PFSK-1 (cell line): ENCODE measurements around the gene TOP3A.

Experiments used
- FOXP2 ChIP-seq: optimal IDR thresholded peaks from 2 replicates; pipeline ENCODE3; 2011; ENCODE audit warnings: borderline replicate concordance, control low read depth, inconsistent platforms; ENCODE audit not compliant: insufficient read depth; ENCODE audit errors: extremely low read length, extremely low read depth
- POLR2AphosphoS5 ChIP-seq: IDR thresholded peaks from 2 replicates; pipeline ENCODE4 v1.6.1; 2012; ENCODE audit warnings: low read depth, mild to moderate bottlenecking, control low read depth, low read length, moderate library complexity
- REST ChIP-seq, 2 experiments: IDR thresholded peaks; 2 replicates each; pipeline versions ENCODE4 v1.6.1 to v1.8.0; 2011 to 2012; ENCODE audit warnings: low read depth in 2 of 2, low read length in 2 of 2, control low read depth in 1 of 2, inconsistent platforms in 1 of 2, mild to moderate bottlenecking in 1 of 2, moderate library complexity in 1 of 2; ENCODE audit not compliant: insufficient read depth in 1 of 2
- SIN3A ChIP-seq: IDR thresholded peaks from 2 replicates; pipeline ENCODE4 v1.6.1; 2012; ENCODE audit warnings: mild to moderate bottlenecking, low read length, moderate library complexity, borderline replicate concordance; ENCODE audit not compliant: insufficient read depth
- TAF1 ChIP-seq: IDR thresholded peaks from 2 replicates; pipeline ENCODE4 v1.6.1; 2012; ENCODE audit warnings: low read length, control low read depth, borderline replicate concordance; ENCODE audit not compliant: insufficient read depth

TOP3A gene

DNA sequence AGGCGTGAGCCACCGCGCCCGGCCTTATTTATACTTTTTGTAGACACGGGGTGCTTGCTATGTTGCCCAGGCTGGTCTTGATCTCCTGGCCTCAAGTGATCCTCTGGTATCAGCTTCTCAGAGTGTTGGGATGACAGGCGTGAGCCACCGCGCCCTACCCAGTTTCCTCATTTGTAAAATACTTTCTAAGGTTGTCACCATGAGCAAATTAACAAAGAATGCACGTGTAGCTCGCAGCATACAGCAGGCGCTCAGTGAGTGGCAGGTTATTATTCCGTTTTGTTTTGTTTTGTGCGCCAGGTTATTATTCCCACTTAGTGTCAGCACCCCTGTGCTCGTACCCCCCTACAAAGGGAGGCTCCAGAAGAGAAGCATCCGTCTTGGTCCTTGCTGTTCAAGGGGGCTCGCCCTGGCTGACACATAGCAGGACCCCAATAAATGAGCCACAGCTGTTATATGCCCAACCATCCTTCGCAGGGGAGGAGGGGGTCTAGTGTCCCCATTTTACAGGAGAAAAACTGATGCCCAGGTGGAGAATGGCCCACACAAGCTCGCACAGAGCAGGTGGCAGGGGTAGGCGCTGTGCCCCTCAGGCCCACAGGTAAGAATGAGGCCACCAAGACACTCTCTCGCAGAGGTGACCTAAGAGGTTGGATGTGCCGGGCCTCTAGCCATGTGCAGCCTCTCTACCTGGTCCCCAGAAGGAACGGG is 55.0 kb downstream of the TOP3A start:
- TF ChIP-seq SIN3A (no peak), REST (IDR thresholded peaks at IDR 0.05; ENCODE audit: insufficient read depth in 1 of 2, low read depth in 2 of 2, low read length in 2 of 2) (no peak), TAF1 (no peak), POLR2AphosphoS5 (no peak), FOXP2 (no peak)

DNA sequence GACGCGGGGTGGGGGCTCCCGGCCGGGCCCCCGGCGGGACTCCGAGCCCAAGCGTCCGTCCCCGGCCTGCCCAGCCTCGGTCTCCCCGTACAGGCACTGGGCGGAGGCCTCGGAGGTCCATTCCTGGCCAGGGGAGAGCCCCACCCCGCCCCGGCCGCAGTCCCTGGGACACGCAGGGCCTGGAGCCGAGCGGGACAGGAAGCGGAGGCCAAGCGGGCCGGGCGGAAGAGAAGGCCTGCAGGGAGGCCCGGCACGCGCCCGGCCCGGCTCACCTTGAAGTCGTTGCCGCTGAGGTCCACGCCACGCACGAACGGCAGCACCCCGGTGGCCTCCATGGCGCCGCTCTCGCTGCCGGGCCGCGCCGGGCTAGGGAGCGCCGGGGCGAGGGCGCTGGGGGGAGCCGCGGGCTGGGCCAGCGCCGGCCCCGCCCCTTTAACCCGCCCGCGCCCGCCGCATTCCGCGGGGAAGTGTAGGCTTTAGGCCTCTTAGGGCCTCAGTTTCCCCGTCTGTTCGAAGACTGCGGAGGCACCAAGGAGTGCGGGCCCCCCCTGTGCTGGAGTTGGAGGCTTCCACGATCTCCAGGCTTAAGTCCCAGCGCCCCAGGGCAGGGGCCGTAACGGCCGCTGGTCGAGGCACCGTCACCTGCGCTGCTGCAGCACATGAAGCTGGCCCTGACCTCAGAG is 56.3 kb downstream of the TOP3A start, which contains the start of gene FLII:
FLII (minus strand) TSS at position 383 of the 683 bp plus-strand sequence; CDS start at position 335, 48 bp downstream.
- TF ChIP-seq FOXP2 (peak; percentile 24), SIN3A (no peak), TAF1 (peak; percentile 15; the same call in 1 of the 2 replicates)

DNA sequence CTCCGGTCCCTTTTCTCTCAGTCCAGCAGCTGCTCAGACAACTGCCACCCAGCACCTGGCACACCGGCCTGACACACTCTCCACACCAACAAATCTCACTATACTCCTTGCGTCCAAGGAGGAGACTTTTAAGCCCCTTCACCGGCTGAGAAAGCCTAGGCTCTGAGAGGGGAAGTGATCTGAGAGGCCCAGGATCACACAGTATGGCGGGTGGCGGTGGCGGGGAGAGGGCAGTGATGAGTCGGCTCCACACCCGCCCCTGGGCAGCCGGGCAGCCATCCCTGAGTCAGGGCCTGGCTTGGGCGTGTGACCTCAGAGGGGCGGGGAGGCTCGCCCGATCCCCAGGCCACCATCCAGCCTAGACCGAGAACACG is 56.8 kb downstream of the TOP3A start:
- TF ChIP-seq POLR2AphosphoS5 (peak; percentile 60; the same call in 1 of the 2 replicates), FOXP2 (no peak), TAF1 (peak; percentile 69; the same call in 1 of the 2 replicates), SIN3A (0 out of 2 replicates have a peak, but pooled peaks have one; percentile 45), REST (IDR thresholded peaks at IDR 0.05; ENCODE audit: insufficient read depth in 1 of 2, low read depth in 2 of 2, low read length in 2 of 2) (no peak)

GRCh38 chr17:18257268-18257981 is 57.4 kb downstream of the TOP3A start:
- TF ChIP-seq SIN3A (no peak; the same call in 1 of the 2 replicates), TAF1 (no peak), POLR2AphosphoS5 (no peak), REST (IDR thresholded peaks at IDR 0.05; ENCODE audit: insufficient read depth in 1 of 2, low read depth in 2 of 2, low read length in 2 of 2) (no peak), FOXP2 (no peak)

- TF ChIP-seq FOXP2 (no peak), REST (IDR thresholded peaks at IDR 0.05; ENCODE audit: insufficient read depth in 1 of 2, low read depth in 2 of 2, low read length in 2 of 2) (no peak), POLR2AphosphoS5 (no peak), SIN3A (no peak), TAF1 (no peak)
Measured at GRCh38 chr17:18256776-18257175, 58.0 kb downstream of the TOP3A start.
